GM18951 (cell line): ENCODE measurements around the gene LDLRAD4.
"Not testable (repeated sequence)": the region's sequence is repeated elsewhere in the genome, so short reads cannot be mapped to it uniquely, and the experiment has no call there.

Experiments
- POLR2A ChIP-seq: IDR thresholded peaks from 4 replicates; pipeline ENCODE4 v1.6.1; 2011; ENCODE audit warnings: mild to moderate bottlenecking; ENCODE audit not compliant: insufficient read length, insufficient read depth; ENCODE audit errors: extremely low read depth
- in situ Hi-C: fragments of 300-500 bp; cut with MboI; formaldehyde crosslinking; loops from one replicate; pipeline ENCODE4 v1.12.0; 2022; ENCODE audit warnings: low sequenced_read_pairs, mixed read lengths, inconsistent platforms; ENCODE audit not compliant: unreplicated experiment

Gene LDLRAD4

GRCh38 chr18:13331846-13332245, 113.3 kb downstream of the LDLRAD4 start:
- TF ChIP-seq POLR2A: no peak
- in situ Hi-C loops: no loop called here

- in situ Hi-C loops: no loop called here
- no peak for TF ChIP-seq POLR2A
Measured at GRCh38 chr18:13332874-13333273, 114.3 kb downstream of the LDLRAD4 start.

- in situ Hi-C loops: no loop called here
- TF ChIP-seq POLR2A: no peak
Measured at GRCh38 chr18:13335903-13336302, 117.3 kb downstream of the LDLRAD4 start.

- in situ Hi-C loops: no loop called here
- no peak for TF ChIP-seq POLR2A
Measured at GRCh38 chr18:13336841-13337240, 118.3 kb downstream of the LDLRAD4 start.

GRCh38 chr18:13337369-13337768, 118.8 kb downstream of the LDLRAD4 start:
- TF ChIP-seq POLR2A: no peak
- in situ Hi-C loops: no loop called here

- in situ Hi-C loops: no loop called here
- no peak for TF ChIP-seq POLR2A
Measured at GRCh38 chr18:13338318-13338717, 119.8 kb downstream of the LDLRAD4 start.

GRCh38 chr18:13339653-13340052, 121.1 kb downstream of the LDLRAD4 start:
- no peak for TF ChIP-seq POLR2A
- in situ Hi-C loops: no loop called here

- in situ Hi-C loops: not testable (repeated sequence)
Measured at GRCh38 chr18:13346449-13346848, 127.9 kb downstream of the LDLRAD4 start.

- no peak for TF ChIP-seq POLR2A
- in situ Hi-C loops: no loop called here
Measured at GRCh38 chr18:13353084-13353823, 134.7 kb downstream of the LDLRAD4 start.

- no peak for TF ChIP-seq POLR2A
- in situ Hi-C loops: no loop called here
Measured at GRCh38 chr18:13354402-13354801, 135.8 kb downstream of the LDLRAD4 start.

GRCh38 chr18:13356032-13356431, 137.5 kb downstream of the LDLRAD4 start:
- in situ Hi-C loops: no loop called here
- no peak for TF ChIP-seq POLR2A

GRCh38 chr18:13357289-13357688, 138.7 kb downstream of the LDLRAD4 start:
- in situ Hi-C loops: no loop called here
- TF ChIP-seq POLR2A: no peak

- in situ Hi-C loops: no loop called here
- no peak for TF ChIP-seq POLR2A
Measured at GRCh38 chr18:13359210-13359609, 140.7 kb downstream of the LDLRAD4 start.

GRCh38 chr18:13361431-13361830, 142.9 kb downstream of the LDLRAD4 start:
- TF ChIP-seq POLR2A: no peak
- in situ Hi-C loops: no loop called here

- in situ Hi-C loops: no loop called here
- no peak for TF ChIP-seq POLR2A
Measured at GRCh38 chr18:13362051-13362450, 143.5 kb downstream of the LDLRAD4 start.
